Activated T-helper 9 cell treated with anti-CD3 and anti-CD28 coated beads, Interleukin-2, amount 50 U/mL, for 16 hours (primary cell): Measurements from ENCODE around the gene RCL1.

ENCODE experiments used
- DNase-seq: peaks from one replicate; pipeline ENCODE4 v3.0.0-alpha.2; 2020; ENCODE audit warnings: low read depth

RCL1 gene

DNA sequence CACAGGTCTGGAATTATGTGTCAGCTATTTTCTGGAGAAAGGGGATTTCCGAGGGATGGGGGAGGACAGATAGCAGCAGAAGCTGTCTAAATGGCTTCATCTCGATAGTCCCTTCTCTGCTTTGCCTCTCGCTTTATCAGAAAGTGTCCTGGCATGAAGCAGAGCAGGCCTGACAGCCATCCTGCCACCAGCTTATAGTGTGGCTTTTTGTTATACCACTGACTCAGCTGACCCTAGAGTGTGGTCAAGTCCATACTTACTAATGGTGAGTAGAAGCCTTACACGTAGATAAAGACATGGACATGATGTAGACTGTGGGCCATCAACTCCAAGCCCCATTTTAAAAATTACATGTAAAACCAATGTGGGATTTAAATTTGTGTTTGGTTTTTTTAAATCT, 50.0 kb downstream of the RCL1 start:
- no peak for DNase-seq

DNA sequence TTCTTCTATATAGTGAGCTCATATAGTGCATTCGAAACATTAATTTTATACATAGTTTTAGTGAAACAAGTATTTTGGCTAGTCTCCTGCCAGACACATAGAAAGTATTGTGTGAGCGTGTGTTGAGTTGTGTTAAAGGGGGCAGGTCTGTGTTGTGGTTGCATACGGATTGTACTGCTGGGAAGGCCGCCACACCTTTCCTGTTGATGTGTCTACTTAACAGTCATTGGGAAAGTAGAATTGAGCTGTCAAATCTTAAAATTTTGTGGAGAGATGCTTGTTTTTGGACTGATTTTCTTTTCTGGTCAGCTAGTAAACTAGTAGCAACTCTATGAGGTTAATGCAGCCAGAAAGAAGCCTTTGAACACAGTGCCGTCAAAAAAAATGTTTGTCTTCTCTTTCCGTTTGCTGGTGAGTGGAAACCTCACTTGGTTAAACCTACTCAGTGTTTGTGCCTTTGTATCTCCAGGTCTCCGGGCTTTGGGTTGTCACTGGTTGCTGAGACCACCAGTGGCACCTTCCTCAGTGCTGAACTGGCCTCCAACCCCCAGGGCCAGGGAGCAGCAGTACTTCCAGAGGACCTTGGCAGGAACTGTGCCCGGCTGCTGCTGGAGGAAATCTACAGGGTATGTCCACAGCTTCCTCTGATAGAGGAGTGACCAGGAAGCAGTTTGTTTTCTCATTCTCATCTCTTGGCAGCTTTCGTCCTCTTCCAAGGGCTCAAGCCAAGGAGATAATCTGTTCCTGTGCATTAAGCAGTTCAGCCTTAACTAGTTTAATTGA, 51.5 kb downstream of the RCL1 start:
- DNase-seq = no peak

DNA sequence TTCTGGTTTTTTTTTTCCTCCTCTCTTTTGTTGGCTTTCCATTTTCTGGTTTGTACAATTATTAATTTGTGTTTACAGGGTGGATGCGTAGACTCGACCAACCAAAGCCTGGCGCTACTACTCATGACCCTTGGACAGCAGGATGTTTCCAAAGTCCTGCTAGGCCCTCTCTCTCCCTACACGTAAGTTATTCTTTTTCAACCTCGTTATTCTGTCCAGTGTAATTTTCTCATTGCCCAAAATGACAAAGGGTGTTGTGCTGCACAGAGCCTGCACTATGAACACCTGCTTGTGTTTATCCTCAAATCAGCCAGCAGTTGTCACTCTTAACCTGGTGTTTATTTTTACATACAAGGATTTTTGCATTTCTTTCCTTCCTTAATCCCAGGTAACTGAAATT, 56.6 kb downstream of the RCL1 start:
- DNase-seq = no peak

DNA sequence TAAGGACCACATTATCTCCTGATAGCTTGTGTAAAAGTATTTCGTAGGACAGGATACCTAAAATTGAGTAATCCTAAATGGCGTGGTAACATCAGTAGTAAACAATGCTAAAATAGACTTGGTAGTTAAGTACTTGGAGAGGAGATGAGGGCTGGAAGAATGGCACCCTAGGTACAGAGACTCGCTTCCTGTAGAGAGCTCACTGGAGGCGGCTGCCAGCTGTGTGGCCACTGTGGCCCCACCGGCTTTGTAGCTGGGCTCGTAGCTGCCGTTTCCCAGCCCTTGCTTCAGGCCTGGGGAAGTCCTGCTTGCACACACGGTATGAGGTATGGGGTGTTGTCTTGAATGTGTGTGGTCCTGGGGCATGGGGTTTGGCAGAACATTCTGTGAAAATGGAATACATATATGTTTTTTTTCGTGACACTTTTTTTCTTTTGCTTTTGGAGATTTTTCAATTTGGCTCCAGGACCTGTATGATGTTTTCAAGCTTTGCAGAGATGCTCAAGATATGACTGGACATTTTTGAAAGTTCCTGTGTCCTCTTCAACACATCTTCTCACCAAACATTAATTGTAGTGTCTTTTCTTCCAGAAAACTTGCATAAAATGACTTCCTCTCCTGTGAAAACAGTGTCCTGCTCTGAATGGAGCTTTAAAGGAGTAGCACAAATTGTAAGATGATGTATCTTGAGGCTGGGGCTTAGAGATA, 58.0 kb downstream of the RCL1 start:
- DNase-seq = no peak

DNA sequence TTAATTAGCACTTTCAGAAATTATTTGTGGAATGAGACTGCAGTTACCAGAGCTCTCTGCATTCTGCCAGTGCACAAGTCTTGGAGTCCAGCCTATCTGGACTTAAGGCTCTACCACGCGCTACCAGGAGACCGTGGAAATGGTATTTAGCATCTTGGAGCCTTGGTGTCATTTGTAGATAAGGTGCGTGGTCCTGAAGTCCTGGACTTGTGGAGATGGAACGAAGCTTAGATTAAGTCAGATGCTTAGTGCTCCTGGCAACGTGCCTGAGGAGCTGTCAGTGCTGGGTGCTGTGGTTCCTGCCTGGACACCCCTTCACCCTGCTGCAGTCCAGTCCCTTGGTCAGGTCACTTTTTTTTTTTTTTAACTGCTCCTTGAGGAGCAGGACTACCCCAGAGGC, 59.7 kb downstream of the RCL1 start:
- no peak for DNase-seq

DNA sequence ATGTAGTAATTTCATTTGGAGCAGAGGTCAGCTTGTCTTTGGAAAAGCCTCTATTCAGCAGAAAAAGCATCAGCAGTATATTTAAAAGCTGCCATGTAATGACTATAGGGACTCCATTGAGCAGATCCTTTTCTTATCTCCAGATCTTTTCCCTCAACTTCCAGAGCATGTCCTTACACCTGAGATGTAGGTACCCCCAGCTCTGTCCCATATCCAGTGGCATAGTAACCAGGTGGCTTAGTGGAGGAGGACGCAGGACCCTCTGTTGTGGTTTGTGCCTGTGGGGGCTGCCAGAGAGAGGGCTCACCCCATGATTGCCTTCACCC, 61.5 kb downstream of the RCL1 start:
- no peak for DNase-seq

DNA sequence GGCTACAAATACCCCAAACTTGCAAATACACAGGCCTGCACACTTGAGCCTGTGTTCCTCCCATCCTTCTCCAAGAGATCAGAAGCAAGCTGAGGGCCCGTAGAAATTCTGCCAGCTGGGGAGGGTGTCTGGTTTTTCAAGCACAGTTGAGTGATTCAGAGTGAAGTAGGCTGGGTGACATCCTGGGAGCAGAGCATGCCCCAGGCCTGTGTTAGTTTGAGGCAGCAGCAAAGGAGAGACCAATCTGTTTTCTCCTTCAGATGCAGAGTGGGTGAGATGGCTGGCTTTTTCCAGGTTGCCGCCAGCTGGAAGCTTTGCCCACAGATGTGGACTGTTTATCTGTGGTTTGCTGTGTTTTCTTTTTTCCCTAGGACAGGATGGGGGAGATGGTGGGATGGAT, 63.1 kb downstream of the RCL1 start:
- DNase-seq = no peak

DNA sequence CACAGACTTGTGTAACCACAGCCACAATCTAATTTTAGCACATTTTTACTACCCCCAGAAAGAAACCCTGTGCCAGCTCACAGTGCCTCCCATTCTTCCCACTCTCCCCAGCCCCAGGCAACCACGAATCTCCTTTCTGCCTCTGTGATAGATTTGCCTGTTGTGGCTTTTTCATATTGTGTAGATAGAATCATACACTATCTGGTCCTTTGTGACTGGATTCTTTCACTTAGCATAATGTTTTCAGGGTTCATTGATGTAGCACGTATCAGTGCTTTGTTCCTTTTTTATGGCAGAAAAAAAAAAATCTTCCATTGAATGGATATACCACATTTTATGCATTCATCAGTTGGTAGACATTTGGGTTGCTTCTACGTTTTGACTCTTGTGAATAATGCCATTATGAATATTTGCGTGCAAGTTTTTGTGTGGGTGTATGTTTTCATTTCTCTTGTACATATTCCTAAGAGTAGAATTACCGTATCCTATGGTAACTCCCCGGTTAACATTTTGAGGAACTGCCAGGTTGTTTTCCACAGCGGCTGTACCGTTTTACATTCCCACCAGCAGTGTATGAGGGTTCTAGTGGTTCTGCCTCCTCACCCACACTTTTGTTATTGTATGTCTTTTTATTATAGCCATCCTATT, 64.5 kb downstream of the RCL1 start:
- no peak for DNase-seq

DNA sequence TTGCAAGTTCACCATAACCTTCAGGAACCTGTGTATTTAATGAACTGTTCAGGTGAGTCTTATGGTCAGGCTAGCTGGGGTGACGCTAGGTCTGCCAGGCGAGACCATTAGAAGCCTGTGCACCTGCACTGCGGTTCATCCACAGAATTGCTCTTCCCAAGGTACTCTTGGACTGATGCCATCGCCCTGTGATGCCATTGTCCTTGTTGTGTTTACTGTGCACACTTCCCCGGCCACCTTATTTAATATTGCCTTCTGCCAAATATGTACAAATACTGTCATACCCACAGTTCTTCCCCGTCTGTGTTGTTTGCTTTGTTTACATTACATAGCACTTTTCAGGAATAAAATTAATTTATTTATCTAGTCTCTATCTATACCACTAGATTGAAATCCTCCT, 66.3 kb downstream of the RCL1 start:
- no peak for DNase-seq

DNA sequence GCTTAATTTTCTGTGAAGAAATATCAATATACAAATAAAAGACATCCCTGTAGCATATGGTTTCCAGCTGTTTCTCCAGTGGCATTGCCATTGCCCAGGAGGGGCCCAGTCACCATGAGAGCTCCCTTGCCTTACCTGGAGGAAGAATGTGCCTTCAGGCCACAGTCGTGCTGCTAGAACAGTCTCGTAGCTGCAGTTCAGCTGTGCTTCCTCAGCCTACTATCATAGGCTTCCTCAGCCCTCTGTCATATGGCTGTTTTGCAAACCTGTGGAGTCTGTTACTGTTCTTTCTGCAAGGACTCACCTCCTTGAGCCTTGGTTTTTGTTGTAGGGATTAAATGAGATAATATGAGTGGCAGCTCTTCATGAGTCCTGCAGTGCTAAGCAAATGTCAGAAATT, 67.6 kb downstream of the RCL1 start:
- DNase-seq = no peak

DNA sequence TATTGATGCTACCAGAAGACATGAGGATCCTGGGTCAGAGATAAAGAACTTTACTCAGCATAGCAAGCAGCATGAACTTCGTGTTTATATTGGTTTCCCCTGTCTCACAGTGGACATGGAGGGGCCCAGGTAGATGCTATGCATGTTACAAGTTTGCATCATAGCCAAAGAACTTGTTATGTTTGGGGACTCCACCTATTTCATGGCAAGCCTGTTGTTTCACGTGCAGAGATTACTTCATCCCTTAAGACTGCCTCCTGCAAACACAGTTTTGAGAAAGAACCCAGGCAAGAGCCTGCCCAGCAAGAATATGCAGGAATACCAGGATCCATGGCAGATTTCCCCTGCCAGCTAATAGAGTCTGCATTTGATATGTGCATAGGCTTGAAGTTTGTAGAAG, 68.4 kb downstream of the RCL1 start:
- no peak for DNase-seq

DNA sequence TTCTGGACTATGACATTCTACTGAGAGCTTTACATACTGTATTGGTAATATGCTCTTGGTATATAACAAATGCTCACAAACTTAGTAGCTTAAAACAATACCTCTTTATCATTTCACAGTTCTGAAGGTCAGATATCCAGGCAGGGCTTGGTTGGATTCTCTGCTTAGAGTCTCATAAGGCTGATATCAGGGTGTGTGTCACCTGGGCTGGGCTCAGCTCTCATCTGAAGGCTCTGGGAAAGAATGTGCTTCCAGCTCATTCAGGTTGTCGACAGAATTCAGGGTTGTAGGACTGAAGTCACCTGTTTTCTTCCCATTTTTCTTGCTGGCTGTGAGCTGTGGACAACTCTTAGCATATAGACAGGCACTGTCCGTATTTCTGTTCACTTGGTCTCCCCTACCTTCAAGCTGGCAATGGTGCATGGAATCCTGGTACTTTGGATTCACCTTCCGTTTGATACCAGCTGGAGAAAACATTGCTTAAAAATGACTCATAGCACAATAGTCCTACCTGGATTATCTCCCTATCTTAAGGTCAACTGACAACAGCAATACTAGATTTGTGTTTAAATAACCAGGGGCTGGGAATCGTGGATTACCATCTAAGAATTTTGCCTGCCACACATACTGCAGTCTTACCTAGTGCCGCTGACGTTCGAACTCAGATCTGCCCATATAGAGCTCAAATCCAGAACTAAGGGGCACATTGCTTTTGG, 69.2 kb downstream of the RCL1 start:
- no peak for DNase-seq

DNA sequence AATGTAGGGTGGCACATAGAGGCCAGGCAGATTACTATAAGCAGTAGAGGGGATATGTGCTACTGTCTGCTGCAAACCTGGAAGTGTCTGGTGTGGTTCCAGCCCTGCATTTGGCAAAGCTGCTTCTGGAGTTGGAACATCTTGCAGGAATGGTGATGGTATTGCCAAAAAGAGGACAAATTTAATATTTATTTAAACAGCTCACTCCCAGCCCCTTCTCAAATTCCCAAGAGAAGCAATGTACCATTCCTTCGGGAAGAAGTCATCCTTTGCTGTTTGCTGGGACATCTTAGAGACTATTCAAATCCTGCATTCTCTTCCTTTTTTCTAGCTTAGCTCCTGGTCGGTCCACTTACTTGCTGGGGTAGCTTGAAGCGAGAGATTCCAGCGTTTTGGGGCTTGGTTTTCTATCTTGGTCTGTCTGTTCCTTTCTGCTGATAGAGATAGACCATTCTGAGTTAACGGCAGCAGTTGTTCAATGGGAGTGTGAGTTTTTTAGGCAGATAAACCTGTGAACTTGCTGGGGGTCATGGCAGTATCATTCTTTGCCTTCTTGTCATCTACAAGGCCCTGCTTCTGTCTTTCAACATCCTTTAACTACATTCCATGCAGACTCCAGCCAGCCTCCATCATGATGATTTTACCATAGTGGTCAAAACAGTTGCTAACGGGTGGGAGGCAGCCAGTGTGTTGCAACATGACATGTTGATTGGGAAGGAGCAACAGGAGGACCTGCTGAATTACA, 69.9 kb downstream of the RCL1 start:
- DNase-seq = no peak

DNA sequence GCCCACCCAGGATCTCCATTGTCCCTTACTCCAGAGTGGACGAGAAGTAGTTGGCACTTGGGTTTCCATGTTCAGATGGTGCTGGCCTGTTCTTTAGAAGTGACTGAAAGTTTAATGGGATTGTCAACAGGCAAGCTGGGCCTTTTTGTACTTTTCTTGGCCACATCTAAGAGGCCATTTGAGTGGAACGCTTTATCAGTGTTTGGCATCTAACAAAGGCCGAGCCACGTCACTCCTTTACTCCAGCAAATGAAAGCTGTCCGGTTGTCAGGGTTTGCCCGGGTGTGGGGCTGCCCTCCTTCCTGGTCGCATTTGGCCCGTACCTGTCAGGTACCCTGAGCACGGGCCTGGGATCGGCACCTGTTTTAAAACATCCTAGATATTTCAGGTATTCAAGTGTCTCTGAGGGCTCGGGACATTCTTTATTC, 71.5 kb downstream of the RCL1 start:
- DNase-seq = no peak

DNA sequence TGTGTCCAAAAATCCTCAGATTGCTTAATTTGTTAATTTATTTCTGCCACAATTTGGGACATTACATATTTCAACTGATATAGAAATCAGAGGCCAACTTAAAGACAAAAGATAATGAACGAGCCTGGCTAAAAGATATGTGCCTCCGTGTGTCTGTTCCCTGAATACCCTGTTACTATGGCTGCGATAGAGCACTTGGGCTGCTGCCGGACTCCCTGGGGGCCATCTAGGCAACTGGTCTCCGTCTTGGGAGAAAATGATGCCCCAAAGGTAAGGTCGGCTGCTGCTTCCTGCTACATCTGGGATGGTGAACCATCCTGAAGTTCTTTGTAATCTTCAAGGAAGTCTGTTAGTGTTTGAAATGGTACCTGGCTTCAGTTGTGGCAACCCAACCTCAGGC, 72.0 kb downstream of the RCL1 start:
- DNase-seq = no peak

DNA sequence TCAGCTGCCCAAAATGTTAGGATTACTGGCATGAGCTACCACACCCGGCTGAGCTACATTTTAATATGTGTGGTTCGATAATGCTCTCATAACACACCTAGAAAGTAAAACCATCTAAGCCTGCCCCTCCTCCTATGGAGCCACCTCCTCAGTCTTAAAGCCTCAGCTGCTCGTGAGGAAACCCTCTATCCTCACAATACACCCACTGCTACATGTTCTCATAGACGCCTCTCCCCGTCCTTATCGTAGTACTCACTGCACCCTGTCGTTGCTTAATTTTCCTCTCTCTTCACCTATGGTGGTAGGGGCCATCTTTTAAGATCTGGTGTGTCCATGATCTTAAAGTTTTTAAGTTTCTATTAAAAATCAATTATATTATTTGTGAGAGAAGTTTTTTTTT, 72.9 kb downstream of the RCL1 start:
- no peak for DNase-seq

DNA sequence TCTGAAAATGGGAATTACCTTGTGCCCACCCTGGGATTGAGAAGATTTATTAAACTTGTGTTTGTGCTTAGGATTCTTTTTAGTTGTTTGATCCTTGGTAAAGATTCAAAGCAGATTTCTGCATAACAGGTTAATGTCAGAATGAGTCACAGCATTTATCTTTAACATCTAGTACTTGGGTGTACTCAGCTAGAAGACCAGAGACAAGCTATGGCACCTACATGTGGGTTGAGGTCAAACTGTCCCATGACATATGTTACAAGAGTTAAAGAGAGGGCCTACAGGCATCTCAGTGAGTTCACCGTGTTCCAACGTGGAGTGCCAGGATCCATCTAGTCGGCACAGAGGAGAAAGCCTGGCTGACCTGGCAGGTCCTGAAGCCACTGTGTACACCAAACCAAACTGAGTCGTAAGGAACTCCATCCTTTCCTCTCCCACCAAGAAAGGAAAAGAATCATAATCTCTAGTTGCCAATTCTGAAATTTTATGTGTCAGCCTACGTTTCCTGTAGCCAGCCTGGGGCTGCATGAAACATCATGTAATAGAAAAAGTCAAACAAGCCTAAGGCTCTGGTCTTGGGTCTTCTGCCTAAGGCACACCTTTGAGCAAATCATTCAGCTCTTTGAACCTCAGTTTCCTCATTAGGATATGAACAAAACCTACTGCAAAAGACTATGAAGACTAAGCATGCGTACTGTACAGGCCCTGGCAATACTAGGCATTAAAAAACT, 73.7 kb downstream of the RCL1 start:
- no peak for DNase-seq

DNA sequence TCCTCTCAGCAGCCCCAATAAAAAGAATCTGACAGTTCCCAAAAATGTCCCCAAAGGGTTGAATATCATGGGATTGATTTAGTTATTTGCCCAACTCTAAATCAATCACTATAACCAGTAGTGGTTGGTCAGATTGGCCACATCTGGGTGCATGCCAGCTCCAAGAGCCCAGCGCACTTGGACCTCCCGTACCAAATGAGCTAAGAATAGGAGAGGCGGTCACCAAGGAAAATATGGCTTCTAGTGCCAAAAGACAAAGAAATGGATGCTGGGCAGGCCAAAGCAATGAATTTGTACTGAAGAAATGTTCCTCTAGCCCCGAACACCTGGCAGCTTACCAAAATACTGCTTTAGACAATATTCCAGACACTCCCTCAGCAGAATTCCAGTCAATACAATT, 80.3 kb downstream of the RCL1 start:
- no peak for DNase-seq

DNA sequence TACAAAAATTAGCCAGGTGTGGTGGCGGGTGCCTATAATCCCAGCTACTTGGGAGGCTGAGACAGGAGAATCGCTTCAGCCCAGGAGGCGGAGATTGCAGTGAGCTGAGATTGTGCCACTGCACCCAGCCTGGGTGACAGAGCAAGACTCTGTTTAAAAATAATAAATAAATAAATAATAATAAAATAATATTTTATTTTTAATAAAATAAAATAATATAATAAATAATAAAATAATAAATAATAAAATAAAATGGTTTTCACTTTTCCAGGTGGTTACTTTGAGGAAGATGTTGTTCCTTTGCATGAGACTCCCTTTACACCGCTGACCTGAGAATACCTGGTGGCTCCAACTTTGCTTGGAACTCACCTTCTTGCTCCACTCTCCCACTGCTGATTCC, 82.8 kb downstream of the RCL1 start:
- no peak for DNase-seq

DNA sequence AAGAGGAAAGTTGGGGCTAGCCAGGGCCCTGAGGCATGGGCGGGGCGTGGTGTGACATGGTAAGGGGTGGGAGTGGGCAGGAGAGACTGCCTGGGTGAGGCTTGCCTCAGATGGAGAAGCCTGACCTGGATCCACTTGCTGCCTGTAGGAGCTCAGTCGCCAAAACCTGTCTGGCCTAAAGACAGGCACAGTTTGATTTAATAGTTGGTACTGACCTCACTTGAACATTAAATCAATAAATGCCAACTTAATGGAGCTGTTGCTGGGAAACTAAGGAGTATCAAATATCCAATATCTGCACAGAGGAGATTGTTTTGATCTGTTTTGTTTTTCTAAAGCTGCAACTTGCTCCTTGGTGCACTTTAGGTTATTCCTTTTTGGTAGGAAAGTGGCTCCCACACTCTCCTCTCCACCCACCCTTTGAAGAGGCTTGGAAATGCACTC, 86.4 kb downstream of the RCL1 start:
- DNase-seq = no peak

DNA sequence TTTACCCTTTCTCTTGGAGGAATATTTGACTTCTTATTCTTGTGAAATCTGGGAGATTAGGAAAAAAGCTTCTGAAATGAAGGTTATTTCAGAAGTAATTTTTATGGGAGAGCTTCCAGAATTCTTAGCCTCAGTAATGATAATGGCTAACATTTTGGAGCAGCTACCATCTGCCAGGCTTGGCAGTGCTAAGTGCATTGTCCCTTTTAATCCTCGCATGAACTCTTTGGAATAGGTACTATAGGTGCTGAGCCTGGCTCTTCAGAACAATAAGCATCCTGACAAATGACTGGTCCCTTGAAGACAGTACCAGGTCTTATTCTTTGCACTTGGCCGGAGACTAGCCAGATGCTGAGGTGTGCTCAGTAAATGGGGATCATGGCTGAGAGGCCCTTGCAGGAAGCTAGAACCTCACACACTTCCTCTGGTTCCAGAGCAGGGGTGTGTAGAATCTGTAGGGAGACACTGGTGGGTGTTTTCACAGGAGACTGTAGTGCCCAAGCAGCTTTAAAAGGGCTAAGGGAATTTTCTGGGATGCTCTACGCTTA, 90.7 kb downstream of the RCL1 start:
- no peak for DNase-seq
